IMR-90 (cell line): ENCODE data around the gene PITPNM2. TPM values are rescaled to one million over a fixed set of nuclear protein-coding genes. Genes with fewer than 3 reads are reported as not detected.

Source experiments
- ATAC-seq: fragments of 200-7000 bp; cut with Tn5 transposase; 2 replicates; pipeline ENCODE4 v1.9.1; 2020; ENCODE audit warnings: low read depth, mild to moderate bottlenecking, moderate library complexity
- BruUV-seq: library from RNA; stranded (reverse); fragments of 400-500 nt; replicated peaks from 2 replicates; lab custom pipeline; 2021; lab: Mats Ljungman, UMichigan
- CTCF ChIA-PET: fragments of 300-600 bp; formaldehyde crosslinking; extraction: SDS; loops from one replicate; lab custom pipeline; 2021; ENCODE audit warnings: antibody characterized with exemption; lab: Yijun Ruan, JAX
- POLR2A ChIA-PET: fragments of 300-600 bp; sonication (Branson Sonifier 250); formaldehyde crosslinking; loops from one replicate; lab custom pipeline; 2022; ENCODE audit warnings: antibody characterized with exemption; ENCODE audit not compliant: unreplicated experiment; lab: Charles Lee
- DNase-seq: peaks from one replicate; pipeline ENCODE4 v3.0.0; 2013
- H2AFZ ChIP-seq: replicated peaks from 2 replicates; pipeline ENCODE3; 2013; ENCODE audit warnings: low read length, mild to moderate bottlenecking; ENCODE audit not compliant: poor library complexity
- H2AK5ac ChIP-seq: 2 replicates; pipeline ENCODE4 v1.6.1; 2013; ENCODE audit warnings: low read depth, low read length, inconsistent platforms
- H2AK9ac ChIP-seq: replicated peaks from 2 replicates; pipeline ENCODE3; 2013; ENCODE audit warnings: mild to moderate bottlenecking, low read depth, low read length, moderate library complexity; ENCODE audit not compliant: poor library complexity
- H2BK120ac ChIP-seq: 2 replicates; pipeline ENCODE4 v1.6.1; 2013; ENCODE audit warnings: low read depth, low read length, inconsistent platforms
- H2BK15ac ChIP-seq: 3 replicates; pipeline ENCODE4 v1.6.1; 2013; ENCODE audit warnings: low read depth, low read length, inconsistent platforms
- H2BK20ac ChIP-seq: 2 replicates; pipeline ENCODE4 v1.6.1; 2013; ENCODE audit warnings: low read depth, mild to moderate bottlenecking, inconsistent platforms, low read length, moderate library complexity
- H2BK5ac ChIP-seq: 2 replicates; pipeline ENCODE4 v1.6.1; 2013; ENCODE audit warnings: mild to moderate bottlenecking, low read depth, low read length, inconsistent platforms; ENCODE audit not compliant: poor library complexity, severe bottlenecking
- H3K14ac ChIP-seq: replicated peaks from 2 replicates; pipeline ENCODE4 v1.6.1; 2013; ENCODE audit warnings: low read depth, low read length, inconsistent platforms
- H3K18ac ChIP-seq: 2 replicates; pipeline ENCODE4 v1.6.1; 2013; ENCODE audit warnings: low read depth, low read length, control low read depth
- H3K23ac ChIP-seq: 2 replicates; pipeline ENCODE4 v1.6.1; 2013; ENCODE audit warnings: low read depth, low read length, inconsistent platforms
- H3K27ac ChIP-seq: 2 replicates; pipeline ENCODE4 v1.5.1; 2013; ENCODE audit warnings: mild to moderate bottlenecking, control low read depth, low read length; ENCODE audit not compliant: insufficient read depth
- H3K27me3 ChIP-seq: 2 replicates; pipeline ENCODE4 v1.6.1; 2013; ENCODE audit warnings: low read length; ENCODE audit not compliant: control insufficient read depth, insufficient read depth
- H3K36me3 ChIP-seq: 2 replicates; pipeline ENCODE4 v1.6.1; 2013; ENCODE audit warnings: low read length, mixed read lengths; ENCODE audit not compliant: control insufficient read depth, insufficient read depth
- H3K4ac ChIP-seq: 2 replicates; pipeline ENCODE4 v1.6.1; 2013; ENCODE audit warnings: low read depth, low read length, inconsistent platforms
- H3K4me1 ChIP-seq: 2 replicates; pipeline ENCODE4 v1.6.1; 2013; ENCODE audit warnings: low read length, mixed read lengths; ENCODE audit not compliant: control insufficient read depth, insufficient read depth
- H3K4me2 ChIP-seq: 2 replicates; pipeline ENCODE4 v1.6.1; 2013; ENCODE audit warnings: low read depth, mild to moderate bottlenecking, control low read depth, low read length, moderate library complexity
- H3K4me3 ChIP-seq: 2 replicates; pipeline ENCODE4 v1.5.1; 2013; ENCODE audit warnings: low read depth, mild to moderate bottlenecking, control low read depth, low read length, moderate library complexity; ENCODE audit not compliant: insufficient read depth
- H3K56ac ChIP-seq: 2 replicates; pipeline ENCODE4 v1.6.1; 2013; ENCODE audit warnings: low read length, inconsistent platforms; ENCODE audit not compliant: insufficient read depth; ENCODE audit errors: extremely low read depth
- H3K79me1 ChIP-seq, 2 experiments: 2 replicates each; pipeline ENCODE4 v1.6.1; 2013; ENCODE audit warnings: low read length in 2 of 2, inconsistent platforms in 1 of 2, low read depth in 1 of 2
- H3K9ac ChIP-seq: 2 replicates; pipeline ENCODE4 v1.6.1; 2013; ENCODE audit warnings: low read depth, low read length, control low read depth
- H3K9me1 ChIP-seq: 2 replicates; pipeline ENCODE4 v1.6.1; 2013; ENCODE audit warnings: low read length, inconsistent platforms; ENCODE audit not compliant: insufficient read depth
- H3K9me3 ChIP-seq: 2 replicates; pipeline ENCODE4 v1.6.1; 2013; ENCODE audit warnings: low read length; ENCODE audit not compliant: control insufficient read depth, insufficient read depth
- H4K20me1 ChIP-seq: 2 replicates; pipeline ENCODE4 v1.6.1; 2013; ENCODE audit warnings: low read length, inconsistent platforms; ENCODE audit not compliant: insufficient read depth
- H4K5ac ChIP-seq: 2 replicates; pipeline ENCODE4 v1.6.1; 2013; ENCODE audit warnings: mild to moderate bottlenecking, low read depth, low read length, control low read depth
- H4K8ac ChIP-seq, 2 experiments: 2 replicates each; pipeline ENCODE4 v1.6.1; 2013; ENCODE audit warnings: low read depth in 2 of 2, low read length in 2 of 2, control low read depth in 1 of 2, inconsistent platforms in 1 of 2
- H4K91ac ChIP-seq: 2 replicates; pipeline ENCODE4 v1.6.1; 2013; ENCODE audit warnings: low read depth, low read length, inconsistent platforms; ENCODE audit not compliant: insufficient read depth
- BHLHE40 ChIP-seq: fragments of 150-350 bp; IDR thresholded peaks from 2 replicates; pipeline ENCODE4 v1.6.1; 2016; ENCODE audit warnings: mild to moderate bottlenecking, low read depth, low read length
- CEBPB ChIP-seq: IDR thresholded peaks from 2 replicates; pipeline ENCODE4 v1.6.1; 2012; ENCODE audit warnings: low read depth, low read length, improper control_type of control experiment
- MAZ ChIP-seq: IDR thresholded peaks from 2 replicates; pipeline ENCODE4 v1.6.1; 2012; ENCODE audit warnings: low read depth, mild to moderate bottlenecking, low read length, improper control_type of control experiment, moderate library complexity, borderline replicate concordance
- NFE2L2 ChIP-seq: fragments of 150-350 bp; IDR thresholded peaks from 2 replicates; pipeline ENCODE4 v1.6.1; 2016; ENCODE audit warnings: low read depth, mild to moderate bottlenecking, low read length
- POLR2A ChIP-seq: IDR thresholded peaks from 2 replicates; pipeline ENCODE4 v1.6.1; 2012; ENCODE audit warnings: mild to moderate bottlenecking, low read depth, low read length
- RFX5 ChIP-seq: IDR thresholded peaks from 2 replicates; pipeline ENCODE4 v1.8.0; 2012; ENCODE audit warnings: low read depth, mild to moderate bottlenecking, low read length, moderate library complexity
- USF2 ChIP-seq: fragments of 150-350 bp; IDR thresholded peaks from 2 replicates; pipeline ENCODE4 v1.6.1; 2017; ENCODE audit warnings: mild to moderate bottlenecking, antibody characterized with exemption, low read length, low read depth
- WGBS, 2 experiments: methylation state at CpG; one replicate each; pipeline versions ENCODE4 v1.1.5 to v1.1.7; 2013; ENCODE audit warnings: missing lambda C conversion rate in 2 of 2; ENCODE audit not compliant: insufficient read length in 1 of 2; ENCODE audit errors: extremely low coverage in 2 of 2; 5-methylcytosine and 5-hydroxymethylcytosine counted together
- dilution Hi-C: fragments of 300-500 bp; cut with HindIII; formaldehyde crosslinking; loops from one replicate; pipeline ENCODE4 v1.14.3; 2018; ENCODE audit warnings: low sequenced_read_pairs; ENCODE audit not compliant: unreplicated experiment
- in situ Hi-C: fragments of 300-500 bp; cut with MboI; formaldehyde crosslinking; loops from 3 replicates; pipeline ENCODE4 v1.14.3; 2019; ENCODE audit warnings: low sequenced_read_pairs, inconsistent platforms, mixed read lengths
- intact Hi-C: fragments of 100-400 bp; cut with micrococcal nuclease; formaldehyde crosslinking; loops from 2 replicates; pipeline ENCODE4 v1.10.0; 2022
- polyA plus RNA-seq, 3 experiments: library from polyadenylated mRNA; depleted of rRNA; stranded (reverse); fragments of >200 nt; gene quantifications; 2 replicates each; pipeline ENCODE4 v1.2.3, GENCODE V29; 2012; ENCODE audit warnings: low replicate concordance in 1 of 3
- total RNA-seq: library from RNA; depleted of rRNA; stranded (reverse); fragments of >200 nt; gene quantifications from 2 replicates; pipeline ENCODE4 v1.2.3, GENCODE V29; 2012
- TF ChIP-seq, protein P1 (sequence below): fragments of 150-350 bp; IDR thresholded peaks from 2 replicates; pipeline ENCODE4 v1.6.1; 2016; ENCODE audit warnings: low read depth, mild to moderate bottlenecking, low read length, moderate library complexity, borderline replicate concordance
- TF ChIP-seq, protein P2 (sequence below): conservative IDR thresholded peaks from 2 replicates; pipeline ENCODE4 v1.5.1; 2012; ENCODE audit warnings: mild to moderate bottlenecking, low read depth, low read length, improper control_type of control experiment

PITPNM2 gene
- total and polyA plus RNA-seq, 2 of the 4 experiments (the other 2 are of a cell fraction): 1.6 to 3.0 TPM

GRCh38 chr12:123140676-123141614 is 9.9 kb downstream of the PITPNM2 start:
- no peak for ATAC-seq
- Histone ChIP-seq H3K27ac (peak overlapping the region; percentile 39), H3K14ac (peak overlapping the region; percentile 74), H3K56ac (no peak overlapping the region), H4K8ac (peak overlapping the region; percentile 33 to 53; a peak in 3 of 4 replicates), H3K4me3 (no peak overlapping the region), H2AFZ (peak overlapping the region; percentile 57), H2AK9ac (no peak overlapping the region), H3K27me3 (no peaks in the 10 kb centered on the region), H3K36me3 (peaks cover 5% of the 10 kb centered on the region; the same call in 1 of the 2 replicates), H3K4ac (peak overlapping the region; percentile 74), H3K79me1 (peaks cover 26 to 62% of the 10 kb centered on the region in 2 experiments), H2BK15ac (peak overlapping the region; percentile 19; the same call in 1 of the 3 replicates), H2AK5ac (peak overlapping the region; percentile 68), H3K4me2 (no peak overlapping the region; the same call in 1 of the 2 replicates), H4K20me1 (peaks cover 15% of the 10 kb centered on the region; the same call in 1 of the 2 replicates), H4K5ac (peak overlapping the region; percentile 70), H3K9me1 (peaks cover 21% of the 10 kb centered on the region), H3K18ac (peak overlapping the region; percentile 58), H2BK120ac (peak overlapping the region; percentile 45), H3K9me3 (no peaks in the 10 kb centered on the region), H2BK5ac (peak overlapping the region; percentile 36), H3K4me1 (peaks cover 33% of the 10 kb centered on the region), H3K9ac (peak overlapping the region; percentile 27; the same call in 1 of the 2 replicates), H4K91ac (peak overlapping the region; percentile 41), H2BK20ac (peak overlapping the region; percentile 61), H3K23ac (peak overlapping the region; percentile 85; the same call in 1 of the 2 replicates)
- no TSS peak for BruUV-seq
- ChIA-PET POLR2A (no interaction called here), CTCF (no interaction called here)
- dilution Hi-C loops: no loop called here
- WGBS, 2 experiments: 100% methylated on average over 1 of the region's 6 CpGs; no CpG with 5 or more reads in 1 of the 2 experiments
- intact Hi-C loops: no loop called here
- DNase-seq: no peak
- in situ Hi-C loops: loop anchor here (10.0 kb wide), 1 partner anchor 156 kb away; the partner anchor contains the start of gene ARL6IP4
- TF ChIP-seq NFE2L2 (no peak), POLR2A (no peak), RFX5 (no peak), MAZ (no peak), CEBPB (no peak), BHLHE40 (no peak), USF2 (no peak)
- TF ChIP-seq, protein P1, sequence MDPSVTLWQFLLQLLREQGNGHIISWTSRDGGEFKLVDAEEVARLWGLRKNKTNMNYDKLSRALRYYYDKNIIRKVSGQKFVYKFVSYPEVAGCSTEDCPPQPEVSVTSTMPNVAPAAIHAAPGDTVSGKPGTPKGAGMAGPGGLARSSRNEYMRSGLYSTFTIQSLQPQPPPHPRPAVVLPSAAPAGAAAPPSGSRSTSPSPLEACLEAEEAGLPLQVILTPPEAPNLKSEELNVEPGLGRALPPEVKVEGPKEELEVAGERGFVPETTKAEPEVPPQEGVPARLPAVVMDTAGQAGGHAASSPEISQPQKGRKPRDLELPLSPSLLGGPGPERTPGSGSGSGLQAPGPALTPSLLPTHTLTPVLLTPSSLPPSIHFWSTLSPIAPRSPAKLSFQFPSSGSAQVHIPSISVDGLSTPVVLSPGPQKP: no peak
- TF ChIP-seq, protein P2, sequence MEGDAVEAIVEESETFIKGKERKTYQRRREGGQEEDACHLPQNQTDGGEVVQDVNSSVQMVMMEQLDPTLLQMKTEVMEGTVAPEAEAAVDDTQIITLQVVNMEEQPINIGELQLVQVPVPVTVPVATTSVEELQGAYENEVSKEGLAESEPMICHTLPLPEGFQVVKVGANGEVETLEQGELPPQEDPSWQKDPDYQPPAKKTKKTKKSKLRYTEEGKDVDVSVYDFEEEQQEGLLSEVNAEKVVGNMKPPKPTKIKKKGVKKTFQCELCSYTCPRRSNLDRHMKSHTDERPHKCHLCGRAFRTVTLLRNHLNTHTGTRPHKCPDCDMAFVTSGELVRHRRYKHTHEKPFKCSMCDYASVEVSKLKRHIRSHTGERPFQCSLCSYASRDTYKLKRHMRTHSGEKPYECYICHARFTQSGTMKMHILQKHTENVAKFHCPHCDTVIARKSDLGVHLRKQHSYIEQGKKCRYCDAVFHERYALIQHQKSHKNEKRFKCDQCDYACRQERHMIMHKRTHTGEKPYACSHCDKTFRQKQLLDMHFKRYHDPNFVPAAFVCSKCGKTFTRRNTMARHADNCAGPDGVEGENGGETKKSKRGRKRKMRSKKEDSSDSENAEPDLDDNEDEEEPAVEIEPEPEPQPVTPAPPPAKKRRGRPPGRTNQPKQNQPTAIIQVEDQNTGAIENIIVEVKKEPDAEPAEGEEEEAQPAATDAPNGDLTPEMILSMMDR: no peak
